Gastroesophageal sphincter (tissue), 4 donors: ENCODE data around the gene GOLGA6A. TPM values are rescaled to one million over a fixed set of nuclear protein-coding genes. Genes with fewer than 3 reads are reported as not detected.

Experiments
- ATAC-seq: fragments of 150-250 bp; one replicate; pipeline ENCODE4 v1.9.1; 2016; ENCODE audit warnings: mild to moderate bottlenecking, moderate library complexity
- H3K27ac ChIP-seq, 4 donors: fragments of 200-600 bp; sonication (generic) in 3 of 4; 1 replicate in 3 of 4; 2 replicates in 1 of 4; pipeline ENCODE4 v1.5.1; 2016 to 2019
- H3K27me3 ChIP-seq: fragments of 200-600 bp; sonication (generic); one replicate; pipeline ENCODE4 v1.5.1; 2019
- H3K36me3 ChIP-seq, 2 donors: fragments of 200-600 bp; sonication (generic); one replicate each; pipeline ENCODE4 v1.5.1; 2019; ENCODE audit warnings: control low read depth in 1 of 2
- H3K4me1 ChIP-seq, 3 donors: fragments of 200-600 bp; sonication (generic); 1 replicate in 2 of 3; 2 replicates in 1 of 3; pipeline ENCODE4 v1.5.1; 2016 to 2019; ENCODE audit warnings: control low read depth in 2 of 3
- H3K4me3 ChIP-seq, 2 donors: fragments of 200-600 bp; sonication (generic); one replicate each; pipeline ENCODE4 v1.5.1; 2019; ENCODE audit warnings: mild to moderate bottlenecking in 1 of 2, moderate library complexity in 1 of 2
- H3K9me3 ChIP-seq, 3 donors: fragments of 200-600 bp; sonication (generic); one replicate each; pipeline ENCODE4 v1.5.1; 2017 to 2019; ENCODE audit warnings: control low read depth in 2 of 3
- CTCF ChIP-seq, 4 experiments: fragments of 200-600 bp in 2 of 4; fragments of 450-650 bp in 2 of 4; sonication (generic) in 1 of 4; IDR thresholded peaks; one replicate each; pipeline ENCODE4 v1.5.1; 2017 to 2019; ENCODE audit warnings: antibody characterized with exemption in 4 of 4, mild to moderate bottlenecking in 2 of 4, moderate library complexity in 2 of 4
- EP300 ChIP-seq: sonication (generic); formaldehyde crosslinking; IDR thresholded peaks from one replicate; pipeline ENCODE4 v1.6.1; 2017; ENCODE audit warnings: antibody characterized with exemption, mild to moderate bottlenecking
- POLR2A ChIP-seq, 2 donors: fragments of 450-650 bp; IDR thresholded peaks; one replicate each; pipeline ENCODE4 v1.6.1; 2017; ENCODE audit warnings: antibody characterized with exemption in 2 of 2, mild to moderate bottlenecking in 2 of 2, moderate library complexity in 1 of 2
- POLR2AphosphoS5 ChIP-seq: sonication (generic); formaldehyde crosslinking; IDR thresholded peaks from one replicate; pipeline ENCODE4 v1.6.1; 2017; ENCODE audit warnings: antibody characterized with exemption
- whole genome bisulfite sequencing, 2 donors: methylation state at CpG; one replicate each; pipeline ENCODE4 v1.1.5; 2018; ENCODE audit warnings: low coverage in 1 of 2; 5-methylcytosine and 5-hydroxymethylcytosine counted together
- total RNA-seq, 4 donors: library from RNA; depleted of rRNA; stranded (reverse); fragments of >200 nt; gene quantifications; one replicate each; pipeline ENCODE4 v1.1.0, GENCODE V29; 2016

Gene GOLGA6A
- total RNA-seq, 4 donors from 2014 or later: 0.15 to 1.3 (median 0.31) TPM; not detected in 1

- no peak for TF ChIP-seq POLR2A (IDR thresholded peaks at IDR 0.05)
- TF ChIP-seq POLR2AphosphoS5: no peak
- peaks cover 99% of the 10 kb centered on the region for H3K27me3 ChIP-seq
These were observed 42.4 kb upstream of the GOLGA6A start for GRCh38 chr15:74124759-74125158.

GRCh38 chr15:74124196-74124595 is 41.8 kb upstream of the GOLGA6A start:
- WGBS, 2 donors: 60 to 89% methylated on average over 1 to 3 of the region's 3 CpGs
- H3K27ac ChIP-seq: no peak overlapping the region
- TF ChIP-seq POLR2A (IDR thresholded peaks at IDR 0.05) (no peak), POLR2AphosphoS5 (no peak), CTCF (IDR thresholded peaks at IDR 0.05) (no peak), EP300 (no peak)
- H3K4me3 ChIP-seq: no peak overlapping the region
- H3K9me3 ChIP-seq: no peaks in the 10 kb centered on the region
- peaks cover 97% of the 10 kb centered on the region for H3K27me3 ChIP-seq
- peaks cover 0 to 21% (median 13%) of the 10 kb centered on the region in 3 donors for H3K4me1 ChIP-seq
- no peak for ATAC-seq
- H3K36me3 ChIP-seq: no peaks in the 10 kb centered on the region

More at GRCh38 chr15:74124759-74125158, 42.4 kb upstream of the GOLGA6A start:
- no peak overlapping the region for H3K4me3 ChIP-seq
- peaks cover 0 to 26% (median 18%) of the 10 kb centered on the region in 3 donors for H3K4me1 ChIP-seq
- no peak for ATAC-seq
- no peaks in the 10 kb centered on the region for H3K36me3 ChIP-seq
- 58 to 74% methylated on average over 6 to 7 of the region's 7 CpGs for WGBS, 2 donors
- no peak overlapping the region for H3K27ac ChIP-seq
- H3K9me3 ChIP-seq: no peaks in the 10 kb centered on the region

GRCh38 chr15:74123658-74124057 is 41.3 kb upstream of the GOLGA6A start:
- ATAC-seq: no peak
- Histone ChIP-seq H3K4me3 (no peak overlapping the region), H3K4me1 (peaks cover 0 to 15% (median 9%) of the 10 kb centered on the region in 3 donors), H3K9me3 (no peaks in the 10 kb centered on the region), H3K27ac (no peak overlapping the region), H3K36me3 (no peaks in the 10 kb centered on the region), H3K27me3 (peaks cover 97% of the 10 kb centered on the region)
- whole genome bisulfite sequencing, 2 donors: 45 to 46% methylated on average over 2 to 3 of the region's 4 CpGs
- TF ChIP-seq POLR2A (IDR thresholded peaks at IDR 0.05): no peak
- no peak for TF ChIP-seq POLR2AphosphoS5
- no peak for TF ChIP-seq EP300
- no peak for TF ChIP-seq CTCF (IDR thresholded peaks at IDR 0.05)

DNA sequence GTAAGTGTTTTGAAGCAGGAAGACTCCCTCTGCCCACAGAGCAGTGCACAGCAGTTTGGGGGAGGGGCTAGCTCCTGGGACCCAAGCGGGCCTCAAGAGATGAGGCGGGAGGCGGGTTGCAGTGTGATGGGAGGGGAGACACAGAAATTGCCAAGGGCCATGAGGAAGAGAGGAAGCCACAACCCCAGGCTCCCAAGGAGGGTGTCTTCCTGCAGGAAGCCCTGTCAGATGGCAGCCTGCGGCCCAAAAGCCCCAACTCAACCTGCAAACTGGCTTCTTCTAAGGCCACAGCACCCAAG is 40.7 kb upstream of the GOLGA6A start:
- no peaks in the 10 kb centered on the region for H3K36me3 ChIP-seq
- H3K4me1 ChIP-seq: peaks cover 0 to 9% (median 5%) of the 10 kb centered on the region in 3 donors
- no peaks in the 10 kb centered on the region for H3K9me3 ChIP-seq
- H3K4me3 ChIP-seq: no peak overlapping the region
- H3K27me3 ChIP-seq: peaks cover 93% of the 10 kb centered on the region
- no peak for ATAC-seq
- TF ChIP-seq CTCF (IDR thresholded peaks at IDR 0.05) (no peak), POLR2AphosphoS5 (no peak), EP300 (no peak)
- no peak overlapping the region for H3K27ac ChIP-seq
- WGBS, 2 donors: 53% methylated on average over 3 of the region's 4 CpGs; no CpG with 5 or more reads in 1 of the 2 donors

GRCh38 chr15:74122403-74123130 is 40.2 kb upstream of the GOLGA6A start:
- no peak for ATAC-seq
- Histone ChIP-seq H3K9me3 (no peaks in the 10 kb centered on the region), H3K4me3 (no peak overlapping the region), H3K4me1 (peaks cover 0 to 4% (median under 1%) of the 10 kb centered on the region in 3 donors), H3K27me3 (peaks cover 88% of the 10 kb centered on the region), H3K36me3 (no peaks in the 10 kb centered on the region), H3K27ac (no peak overlapping the region)
- TF ChIP-seq POLR2AphosphoS5: no peak
- no peak for TF ChIP-seq EP300
- no peak for TF ChIP-seq CTCF (IDR thresholded peaks at IDR 0.05)
- TF ChIP-seq POLR2A (IDR thresholded peaks at IDR 0.05): no peak
- WGBS, 2 donors: 20 to 91% methylated on average over 1 to 3 of the region's 5 CpGs
